Keratinocyte (primary cell): Measurements from ENCODE around the gene SMARCD3.

ENCODE experiments used
- CTCF ChIP-seq, 3 experiments: IDR thresholded peaks in 1 of 3; conservative IDR thresholded peaks in 1 of 3; optimal IDR thresholded peaks in 1 of 3; 2 replicates in 2 of 3; 3 replicates in 1 of 3; pipeline versions ENCODE3 to v1.5.1; 2011; ENCODE audit warnings: low read length in 3 of 3, mild to moderate bottlenecking in 3 of 3, moderate library complexity in 2 of 3, control low read depth in 1 of 3, inconsistent platforms in 1 of 3; ENCODE audit not compliant: insufficient read depth in 2 of 3; ENCODE audit errors: extremely low read depth in 1 of 3
- EZH2 ChIP-seq: IDR thresholded peaks from one replicate; pipeline ENCODE4 v1.6.1; 2012; ENCODE audit warnings: inconsistent platforms, mild to moderate bottlenecking, low read length, moderate library complexity

- TF ChIP-seq CTCF (optimal IDR thresholded peaks at IDR 0.05 in 1 of 3, IDR thresholded peaks at IDR 0.05 in 1 of 3, conservative IDR thresholded peaks at IDR 0.05 in 1 of 3; ENCODE audit: extremely low read depth in 1 of 3, insufficient read depth in 2 of 3, low read length in 3 of 3), result no peak
- no peak for TF ChIP-seq EZH2
Measured at GRCh38 chr7:151255390-151255789, 6.9 kb upstream of the SMARCD3 start.
